Measurements from ENCODE around the gene DGUOK.

DNA sequence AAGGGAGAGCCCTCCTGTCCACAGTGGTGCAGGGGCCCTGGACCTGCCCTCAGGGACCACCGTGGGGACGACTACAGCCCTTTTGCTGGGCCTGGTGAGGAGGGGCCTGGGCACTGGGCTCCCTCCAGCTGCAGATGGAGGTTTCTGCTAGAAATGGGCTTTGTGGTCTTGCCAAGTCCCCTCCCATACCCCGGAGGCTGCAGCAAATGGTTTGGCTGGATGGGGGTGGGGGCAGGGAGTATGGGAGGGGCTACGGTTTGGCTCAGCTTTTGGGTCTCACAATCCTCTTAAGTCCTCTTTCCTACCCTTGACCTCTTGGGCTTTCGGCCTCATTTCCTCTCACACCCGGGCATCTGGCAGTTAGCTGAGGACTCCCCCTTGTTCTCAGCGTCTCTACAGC lies 79.8 kb downstream of the DGUOK start:
- TF ChIP-seq, protein P1, sequence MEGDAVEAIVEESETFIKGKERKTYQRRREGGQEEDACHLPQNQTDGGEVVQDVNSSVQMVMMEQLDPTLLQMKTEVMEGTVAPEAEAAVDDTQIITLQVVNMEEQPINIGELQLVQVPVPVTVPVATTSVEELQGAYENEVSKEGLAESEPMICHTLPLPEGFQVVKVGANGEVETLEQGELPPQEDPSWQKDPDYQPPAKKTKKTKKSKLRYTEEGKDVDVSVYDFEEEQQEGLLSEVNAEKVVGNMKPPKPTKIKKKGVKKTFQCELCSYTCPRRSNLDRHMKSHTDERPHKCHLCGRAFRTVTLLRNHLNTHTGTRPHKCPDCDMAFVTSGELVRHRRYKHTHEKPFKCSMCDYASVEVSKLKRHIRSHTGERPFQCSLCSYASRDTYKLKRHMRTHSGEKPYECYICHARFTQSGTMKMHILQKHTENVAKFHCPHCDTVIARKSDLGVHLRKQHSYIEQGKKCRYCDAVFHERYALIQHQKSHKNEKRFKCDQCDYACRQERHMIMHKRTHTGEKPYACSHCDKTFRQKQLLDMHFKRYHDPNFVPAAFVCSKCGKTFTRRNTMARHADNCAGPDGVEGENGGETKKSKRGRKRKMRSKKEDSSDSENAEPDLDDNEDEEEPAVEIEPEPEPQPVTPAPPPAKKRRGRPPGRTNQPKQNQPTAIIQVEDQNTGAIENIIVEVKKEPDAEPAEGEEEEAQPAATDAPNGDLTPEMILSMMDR (IDR thresholded peaks at IDR 0.05): no peak
- no peak for TF ChIP-seq POLR2A (IDR thresholded peaks at IDR 0.05)
